HG02678 (cell line): Measurements from ENCODE around the gene C19orf85.

ENCODE experiments used
- ATAC-seq: cut with Tn5 transposase; IDR thresholded peaks from one replicate; pipeline ENCODE4 v1.9.1; 2021; ENCODE audit warnings: mild to moderate bottlenecking, moderate library complexity; ENCODE audit not compliant: unreplicated experiment

The C19orf85 gene

GRCh38 chr19:55478364-55478763 is 13.8 kb upstream of the C19orf85 start:
- ATAC-seq, result no peak

- ATAC-seq, result no peak
Measured at GRCh38 chr19:55477905-55478304, 13.4 kb upstream of the C19orf85 start.

GRCh38 chr19:55476100-55476775 is 11.7 kb upstream of the C19orf85 start, which contains the start of gene ZNF628:
TSS of gene ZNF628 (plus strand) at chr19:55476617. CDS start at chr19:55479911, 3,294 bp downstream.
- ATAC-seq, result peak; percentile 96

GRCh38 chr19:55474269-55475265 is 10.0 kb upstream of the C19orf85 start:
- ATAC-seq, result no peak

- no peak for ATAC-seq
Measured at GRCh38 chr19:55473225-55474012, 8.9 kb upstream of the C19orf85 start.

- no peak for ATAC-seq
Measured at GRCh38 chr19:55472463-55472862, 7.9 kb upstream of the C19orf85 start.

GRCh38 chr19:55471266-55471665 is 6.7 kb upstream of the C19orf85 start:
- ATAC-seq, result no peak

GRCh38 chr19:55468054-55468393 is 3.5 kb upstream of the C19orf85 start:
- ATAC-seq, result no peak

GRCh38 chr19:55467236-55468053 is 2.9 kb upstream of the C19orf85 start:
- no peak for ATAC-seq

- ATAC-seq, result no peak
Measured at GRCh38 chr19:55466241-55466614, 1.7 kb upstream of the C19orf85 start.

- ATAC-seq, result no peak
Measured at GRCh38 chr19:55465460-55466240, 1.1 kb upstream of the C19orf85 start.

GRCh38 chr19:55464039-55464661 is 401 bp downstream of the C19orf85 start:
- ATAC-seq, result no peak

- no peak for ATAC-seq
Measured at GRCh38 chr19:55463583-55464031, 944 bp downstream of the C19orf85 start.

GRCh38 chr19:55462722-55463121 is 1.8 kb downstream of the C19orf85 start:
- ATAC-seq, result no peak

- no peak for ATAC-seq
Measured at GRCh38 chr19:55461974-55462626, 2.5 kb downstream of the C19orf85 start.

- peak; percentile 94 for ATAC-seq
Measured at GRCh38 chr19:55461259-55461973, 3.1 kb downstream of the C19orf85 start, which contains the start of gene ISOC2. TSS of gene ISOC2 (minus strand) at chr19:55461642. CDS start at chr19:55456486, 5,156 bp downstream.

GRCh38 chr19:55460670-55461258 is 3.8 kb downstream of the C19orf85 start:
- ATAC-seq, result no peak
